HG03280 (cell line): Measurements from ENCODE around the gene MAML1.
A peak's percentile ranks its signal among the peaks of the same experiment; 100 is the strongest.

Experiments used
- ATAC-seq: cut with Tn5 transposase; IDR thresholded peaks from one replicate; pipeline ENCODE4 v1.9.1; 2021; ENCODE audit warnings: mild to moderate bottlenecking, moderate library complexity; ENCODE audit not compliant: unreplicated experiment

The MAML1 gene

GRCh38 chr5:179793468-179794139, 61.0 kb downstream of the MAML1 start, which contains the start of gene LTC4S:
LTC4S (plus strand) TSS chr5:179793986; CDS start chr5:179794081, 95 bp downstream.
- no peak for ATAC-seq

GRCh38 chr5:179794171-179794570, 61.5 kb downstream of the MAML1 start:
- ATAC-seq: no peak

- ATAC-seq: no peak
These were observed 62.0 kb downstream of the MAML1 start for GRCh38 chr5:179794575-179794974.

GRCh38 chr5:179795049-179795862, 62.6 kb downstream of the MAML1 start:
- peak; percentile 1 for ATAC-seq

- ATAC-seq: peak; percentile 78
These were observed 63.5 kb downstream of the MAML1 start for GRCh38 chr5:179795863-179796833.

- no peak for ATAC-seq
These were observed 64.4 kb downstream of the MAML1 start for GRCh38 chr5:179796877-179797608.

- ATAC-seq: no peak
These were observed 65.1 kb downstream of the MAML1 start for GRCh38 chr5:179797741-179798140.

- no peak for ATAC-seq
These were observed 65.6 kb downstream of the MAML1 start for GRCh38 chr5:179798144-179798770.

GRCh38 chr5:179798771-179799643, 66.4 kb downstream of the MAML1 start:
- ATAC-seq: no peak

- ATAC-seq: no peak
These were observed 67.0 kb downstream of the MAML1 start for GRCh38 chr5:179799644-179799973.

GRCh38 chr5:179800071-179800695, 67.6 kb downstream of the MAML1 start:
- ATAC-seq: no peak

- ATAC-seq: no peak
These were observed 68.1 kb downstream of the MAML1 start for GRCh38 chr5:179800696-179801201.

- peak; percentile 32 for ATAC-seq
These were observed 68.9 kb downstream of the MAML1 start for GRCh38 chr5:179801304-179802206.

GRCh38 chr5:179802207-179802883, 69.7 kb downstream of the MAML1 start:
- no peak for ATAC-seq

- ATAC-seq: no peak
These were observed 70.4 kb downstream of the MAML1 start for GRCh38 chr5:179802950-179803562.
